WTC11 (cell line): ENCODE results near the gene SETD3. TPM values are rescaled to one million over a fixed set of nuclear protein-coding genes. Genes with fewer than 3 reads are reported as not detected.

Source experiments
- ATAC-seq: fragments of 200-7000 bp; cut with Tn5 transposase; 2 replicates; pipeline ENCODE4 v1.10.0; 2021; ENCODE audit warnings: mild to moderate bottlenecking, moderate library complexity
- CTCF ChIA-PET: fragments of 300-600 bp; sonication (Branson Sonifier 250); formaldehyde crosslinking; loops from one replicate; lab custom pipeline; 2021; ENCODE audit warnings: antibody characterized with exemption; lab: Charles Lee
- POLR2A ChIA-PET: fragments of 350-600 bp; sonication (Branson Sonifier 250); formaldehyde crosslinking; loops from one replicate; lab custom pipeline; 2021; ENCODE audit warnings: antibody characterized with exemption; lab: Charles Lee
- DNase-seq: peaks from one replicate; pipeline ENCODE4 v3.0.0; 2021; ENCODE audit warnings: low spot score
- H3K27ac Mint-ChIP-seq: 2 replicates; pipeline ENCODE4 v1.8.0; 2021; ENCODE audit warnings: mixed read lengths
- H3K27me3 Mint-ChIP-seq: 2 replicates; pipeline ENCODE4 v1.8.0; 2021; ENCODE audit warnings: low read depth, mild to moderate bottlenecking, moderate library complexity, mixed read lengths
- H3K36me3 Mint-ChIP-seq: 2 replicates; pipeline ENCODE4 v1.8.0; 2021; ENCODE audit warnings: mixed read lengths
- H3K4me1 Mint-ChIP-seq: 2 replicates; pipeline ENCODE4 v1.8.0; 2022; ENCODE audit warnings: mixed read lengths
- H3K4me3 Mint-ChIP-seq: 2 replicates; pipeline ENCODE4 v1.8.0; 2021; ENCODE audit warnings: mild to moderate bottlenecking, moderate library complexity, mixed read lengths
- H3K9me3 Mint-ChIP-seq: 2 replicates; pipeline ENCODE4 v1.8.0; 2021; ENCODE audit warnings: mixed read lengths
- AFF4 ChIP-seq: sonication (generic); formaldehyde crosslinking; IDR thresholded peaks from 2 replicates; pipeline ENCODE4 v1.8.1; 2023; ENCODE audit warnings: mild to moderate bottlenecking, missing genetic modification reagents, borderline replicate concordance
- CTCF ChIP-seq: fragments of 200-600 bp; IDR thresholded peaks from 2 replicates; pipeline ENCODE4 v1.8.0; 2022; ENCODE audit warnings: antibody characterized with exemption
- ERG ChIP-seq: fragments of 250-450 bp; sonication (Bioruptor Pico); IDR thresholded peaks from 2 replicates; pipeline ENCODE4 v1.8.0; 2021; ENCODE audit warnings: mild to moderate bottlenecking
- FOXK1 ChIP-seq: sonication (generic); formaldehyde crosslinking; IDR thresholded peaks from 2 replicates; pipeline ENCODE4 v1.8.0; 2022; ENCODE audit warnings: mild to moderate bottlenecking, moderate library complexity, missing genetic modification reagents
- NR1H2 ChIP-seq: sonication (generic); formaldehyde crosslinking; IDR thresholded peaks from 2 replicates; pipeline ENCODE4 v1.9.0; 2021; ENCODE audit warnings: mild to moderate bottlenecking, moderate library complexity, missing genetic modification reagents
- OVOL2 ChIP-seq: fragments of 250-450 bp; sonication (Bioruptor Pico); IDR thresholded peaks from 2 replicates; pipeline ENCODE4 v1.9.0; 2021; ENCODE audit warnings: mild to moderate bottlenecking, borderline replicate concordance
- RELA ChIP-seq: sonication (generic); formaldehyde crosslinking; IDR thresholded peaks from 2 replicates; pipeline ENCODE4 v1.8.1; 2022; ENCODE audit warnings: missing genetic modification reagents, mild to moderate bottlenecking, borderline replicate concordance
- ZNF512 ChIP-seq: sonication (generic); formaldehyde crosslinking; IDR thresholded peaks from 2 replicates; pipeline ENCODE4 v1.8.1; 2022; ENCODE audit warnings: missing genetic modification reagents, borderline replicate concordance
- total RNA-seq: library from RNA; stranded (reverse); gene quantifications from 3 replicates; pipeline ENCODE4 v1.2.3, GENCODE V29; 2021

SETD3 gene
- total RNA-seq, 1 experiment from 2014 or later: 53.1 TPM

GRCh38 chr14:99518441-99519346 is 38.0 kb upstream of the SETD3 start:
- Mint-ChIP-seq H3K36me3 (no peaks in the 10 kb centered on the region), H3K27me3 (no peaks in the 10 kb centered on the region), H3K27ac (no peak overlapping the region), H3K4me3 (no peak overlapping the region), H3K9me3 (no peaks in the 10 kb centered on the region), H3K4me1 (peaks cover 19% of the 10 kb centered on the region)
- ChIA-PET POLR2A (no interaction called here), CTCF (interaction anchor here (0.6 to 0.7 kb wide), 8 partner anchors 75 to 199 kb away, joined by 3 to 5 read pairs (median 3); no protein-coding TSS in a partner anchor)
- ATAC-seq (peak; percentile 72), DNase-seq (peak; percentile 88)
- TF ChIP-seq CTCF (peak; percentile 98), AFF4 (CRISPR knock-in tag) (no peak)

GRCh38 chr14:99517643-99518381 is 37.2 kb upstream of the SETD3 start:
- ATAC-seq: no peak
- ChIA-PET POLR2A (no interaction called here), CTCF (interaction anchor here (0.5 to 1.7 kb wide), 9 partner anchors 20 to 169 kb away, joined by 3 to 5 read pairs (median 3); partner anchors contain the start of genes CCNK and SETD3)
- Mint-ChIP-seq H3K4me3 (no peak overlapping the region), H3K4me1 (peaks cover 11% of the 10 kb centered on the region), H3K36me3 (no peaks in the 10 kb centered on the region), H3K27ac (no peak overlapping the region), H3K27me3 (no peaks in the 10 kb centered on the region), H3K9me3 (no peaks in the 10 kb centered on the region)
- TF ChIP-seq RELA (CRISPR knock-in tag) (no peak), OVOL2 (CRISPR knock-in tag) (no peak), NR1H2 (CRISPR knock-in tag) (no peak), FOXK1 (CRISPR knock-in tag) (no peak), ERG (CRISPR knock-in tag) (no peak), ZNF512 (CRISPR knock-in tag) (no peak)
- DNase-seq: no peak
